ENCODE measurements around the gene MYL7. TPM values are rescaled to one million over a fixed set of nuclear protein-coding genes. Genes with fewer than 3 reads are reported as not detected.

The MYL7 gene
- total and polyA plus RNA-seq, 2 donors (not counting 3 experiments of a cell fraction or from before 2014, with no cell fraction given) = not detected

DNA sequence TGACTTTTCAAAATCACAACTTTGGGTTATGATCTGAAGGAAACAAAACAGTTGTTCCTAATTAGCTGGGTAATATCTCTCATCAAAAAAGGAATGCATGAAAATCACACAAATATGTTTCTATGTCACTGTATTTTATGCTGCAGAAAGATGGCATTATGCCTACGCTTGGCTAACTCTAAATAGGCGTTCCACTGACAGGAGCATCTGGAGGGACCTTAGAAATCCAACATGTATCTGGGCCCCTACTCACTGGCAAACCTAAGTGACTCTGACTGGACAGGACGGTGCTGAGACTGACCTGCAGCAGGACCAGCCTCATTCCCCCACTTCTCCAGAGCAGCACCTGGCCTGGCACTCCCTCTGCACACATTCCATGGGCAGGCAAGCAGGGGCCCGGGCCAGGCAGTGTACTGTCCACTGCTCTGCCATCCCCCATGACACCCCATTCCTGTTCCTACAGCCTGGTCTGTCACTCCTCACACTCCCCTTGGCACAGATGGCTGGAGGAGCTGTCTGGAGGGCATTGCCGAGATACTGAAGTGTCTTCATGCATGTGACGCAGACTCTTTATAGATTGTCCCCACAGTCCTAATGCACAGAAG lies 2.6 kb upstream of the MYL7 start:
- BruUV-seq (replicated peaks) = no TSS peak
- FAIRE-seq (no peak), DNase-seq (ENCODE audit: low read depth, low spot score) (no peak)
- no peaks in the 10 kb centered on the region for H3K36me3 ChIP-seq (ENCODE audit: control insufficient read depth in 2 of 2, extremely low read depth in 1 of 2, insufficient read depth in 2 of 2, low read length in 2 of 2)
- intact Hi-C loops (cut with micrococcal nuclease) = no loop called here
- dilution Hi-C loops (cut with MboI; ENCODE audit: extremely low pct_ligation_motif_present, low sequenced_read_pairs) = no loop called here
- no peak overlapping the region for H2AFZ ChIP-seq (ENCODE audit: low read depth, low read length)
- ChIA-PET CTCF (no interaction called here), POLR2A (no interaction called here)
- no peak for TF ChIP-seq POLR2AphosphoS5 (IDR thresholded peaks at IDR 0.05; ENCODE audit: insufficient read depth, low read depth, low read length)
- no peak for TF ChIP-seq POLR2A (IDR thresholded peaks at IDR 0.05; ENCODE audit: low read depth, low read length)
- TF ChIP-seq, protein P1, sequence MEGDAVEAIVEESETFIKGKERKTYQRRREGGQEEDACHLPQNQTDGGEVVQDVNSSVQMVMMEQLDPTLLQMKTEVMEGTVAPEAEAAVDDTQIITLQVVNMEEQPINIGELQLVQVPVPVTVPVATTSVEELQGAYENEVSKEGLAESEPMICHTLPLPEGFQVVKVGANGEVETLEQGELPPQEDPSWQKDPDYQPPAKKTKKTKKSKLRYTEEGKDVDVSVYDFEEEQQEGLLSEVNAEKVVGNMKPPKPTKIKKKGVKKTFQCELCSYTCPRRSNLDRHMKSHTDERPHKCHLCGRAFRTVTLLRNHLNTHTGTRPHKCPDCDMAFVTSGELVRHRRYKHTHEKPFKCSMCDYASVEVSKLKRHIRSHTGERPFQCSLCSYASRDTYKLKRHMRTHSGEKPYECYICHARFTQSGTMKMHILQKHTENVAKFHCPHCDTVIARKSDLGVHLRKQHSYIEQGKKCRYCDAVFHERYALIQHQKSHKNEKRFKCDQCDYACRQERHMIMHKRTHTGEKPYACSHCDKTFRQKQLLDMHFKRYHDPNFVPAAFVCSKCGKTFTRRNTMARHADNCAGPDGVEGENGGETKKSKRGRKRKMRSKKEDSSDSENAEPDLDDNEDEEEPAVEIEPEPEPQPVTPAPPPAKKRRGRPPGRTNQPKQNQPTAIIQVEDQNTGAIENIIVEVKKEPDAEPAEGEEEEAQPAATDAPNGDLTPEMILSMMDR (IDR thresholded peaks at IDR 0.05; ENCODE audit: extremely low read depth in 1 of 2, insufficient read depth in 1 of 2, low read depth in 1 of 2, low read length in 2 of 2) = no peak
- TF ChIP-seq JUN (IDR thresholded peaks at IDR 0.05; ENCODE audit: borderline replicate concordance, insufficient read depth, insufficient read length, low read depth) = no peak
- TF ChIP-seq FOS (IDR thresholded peaks at IDR 0.05; ENCODE audit: borderline replicate concordance, insufficient read depth, low read length) = no peak
- TF ChIP-seq GATA2 (IDR thresholded peaks at IDR 0.05; ENCODE audit: insufficient read depth, insufficient read length, low read depth, low read length) = no peak
- TF ChIP-seq EZH2 (IDR thresholded peaks at IDR 0.05; ENCODE audit: borderline replicate concordance, low read depth, low read length, severe bottlenecking) = no peak
- TF ChIP-seq MYC (IDR thresholded peaks at IDR 0.05; ENCODE audit: low read depth, low read length) = no peak
- TF ChIP-seq, protein P2, sequence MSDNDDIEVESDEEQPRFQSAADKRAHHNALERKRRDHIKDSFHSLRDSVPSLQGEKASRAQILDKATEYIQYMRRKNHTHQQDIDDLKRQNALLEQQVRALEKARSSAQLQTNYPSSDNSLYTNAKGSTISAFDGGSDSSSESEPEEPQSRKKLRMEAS (IDR thresholded peaks at IDR 0.05; ENCODE audit: insufficient read depth, insufficient read length) = no peak
- H3K27ac ChIP-seq (ENCODE audit: insufficient read depth, low read depth, low read length) = no peak overlapping the region
- H3K4me1 ChIP-seq (ENCODE audit: control insufficient read depth, extremely low read depth, insufficient read depth, low read length) = no peaks in the 10 kb centered on the region
- no peaks in the 10 kb centered on the region for H3K79me2 ChIP-seq (ENCODE audit: control insufficient read depth, insufficient read depth, low read length)
- H3K4me2 ChIP-seq (ENCODE audit: insufficient read depth, low read length) = no peak overlapping the region
- peaks cover 29% of the 10 kb centered on the region in 2 experiments for H3K27me3 ChIP-seq (ENCODE audit: control insufficient read depth in 2 of 2, insufficient read depth in 2 of 2, low read length in 2 of 2)
- no peaks in the 10 kb centered on the region for H4K20me1 ChIP-seq (replicated peaks; ENCODE audit: control insufficient read depth, extremely low read depth, insufficient read depth, low read length)
- H3K4me3 ChIP-seq (replicated peaks in 1 of 3; ENCODE audit: insufficient read depth in 1 of 3, low read depth in 1 of 3, low read length in 3 of 3) = no peak overlapping the region
- no peak overlapping the region for H3K9ac ChIP-seq (replicated peaks; ENCODE audit: extremely low read depth, insufficient read depth, low read length)
- no peaks in the 10 kb centered on the region for H3K9me3 ChIP-seq (replicated peaks; ENCODE audit: control insufficient read depth, insufficient read depth, low read length)
- H3K9me1 ChIP-seq (replicated peaks; ENCODE audit: control insufficient read depth, extremely low read depth, insufficient read depth, low read length) = no peaks in the 10 kb centered on the region

Data from endothelial cell of umbilical vein (primary cell).